Gastroesophageal sphincter (tissue), 4 donors: Measurements from ENCODE around the gene FLRT2. TPM values are rescaled to one million over a fixed set of nuclear protein-coding genes. Genes with fewer than 3 reads are reported as not detected.

Experiments used
- ATAC-seq: fragments of 150-250 bp; one replicate; pipeline ENCODE4 v1.9.1; 2016; ENCODE audit warnings: mild to moderate bottlenecking, moderate library complexity
- H3K27ac ChIP-seq, 4 donors: fragments of 200-600 bp; sonication (generic) in 3 of 4; 1 replicate in 3 of 4; 2 replicates in 1 of 4; pipeline ENCODE4 v1.5.1; 2016 to 2019
- H3K27me3 ChIP-seq: fragments of 200-600 bp; sonication (generic); one replicate; pipeline ENCODE4 v1.5.1; 2019
- H3K36me3 ChIP-seq, 2 donors: fragments of 200-600 bp; sonication (generic); one replicate each; pipeline ENCODE4 v1.5.1; 2019; ENCODE audit warnings: control low read depth in 1 of 2
- H3K4me1 ChIP-seq, 3 donors: fragments of 200-600 bp; sonication (generic); 1 replicate in 2 of 3; 2 replicates in 1 of 3; pipeline ENCODE4 v1.5.1; 2016 to 2019; ENCODE audit warnings: control low read depth in 2 of 3
- H3K4me3 ChIP-seq, 2 donors: fragments of 200-600 bp; sonication (generic); one replicate each; pipeline ENCODE4 v1.5.1; 2019; ENCODE audit warnings: mild to moderate bottlenecking in 1 of 2, moderate library complexity in 1 of 2
- H3K9me3 ChIP-seq, 3 donors: fragments of 200-600 bp; sonication (generic); one replicate each; pipeline ENCODE4 v1.5.1; 2017 to 2019; ENCODE audit warnings: control low read depth in 2 of 3
- CTCF ChIP-seq, 4 experiments: fragments of 200-600 bp in 2 of 4; fragments of 450-650 bp in 2 of 4; sonication (generic) in 1 of 4; IDR thresholded peaks; one replicate each; pipeline ENCODE4 v1.5.1; 2017 to 2019; ENCODE audit warnings: antibody characterized with exemption in 4 of 4, mild to moderate bottlenecking in 2 of 4, moderate library complexity in 2 of 4
- EP300 ChIP-seq: sonication (generic); formaldehyde crosslinking; IDR thresholded peaks from one replicate; pipeline ENCODE4 v1.6.1; 2017; ENCODE audit warnings: antibody characterized with exemption, mild to moderate bottlenecking
- POLR2A ChIP-seq, 2 donors: fragments of 450-650 bp; IDR thresholded peaks; one replicate each; pipeline ENCODE4 v1.6.1; 2017; ENCODE audit warnings: antibody characterized with exemption in 2 of 2, mild to moderate bottlenecking in 2 of 2, moderate library complexity in 1 of 2
- POLR2AphosphoS5 ChIP-seq: sonication (generic); formaldehyde crosslinking; IDR thresholded peaks from one replicate; pipeline ENCODE4 v1.6.1; 2017; ENCODE audit warnings: antibody characterized with exemption
- WGBS, 2 donors: methylation state at CpG; one replicate each; pipeline ENCODE4 v1.1.5; 2018; ENCODE audit warnings: low coverage in 1 of 2; 5-methylcytosine and 5-hydroxymethylcytosine counted together
- total RNA-seq, 4 donors: library from RNA; depleted of rRNA; stranded (reverse); fragments of >200 nt; gene quantifications; one replicate each; pipeline ENCODE4 v1.1.0, GENCODE V29; 2016

FLRT2 gene
- total RNA-seq, 4 donors from 2014 or later, result 9.2 to 30.8 (median 16.4) TPM

DNA sequence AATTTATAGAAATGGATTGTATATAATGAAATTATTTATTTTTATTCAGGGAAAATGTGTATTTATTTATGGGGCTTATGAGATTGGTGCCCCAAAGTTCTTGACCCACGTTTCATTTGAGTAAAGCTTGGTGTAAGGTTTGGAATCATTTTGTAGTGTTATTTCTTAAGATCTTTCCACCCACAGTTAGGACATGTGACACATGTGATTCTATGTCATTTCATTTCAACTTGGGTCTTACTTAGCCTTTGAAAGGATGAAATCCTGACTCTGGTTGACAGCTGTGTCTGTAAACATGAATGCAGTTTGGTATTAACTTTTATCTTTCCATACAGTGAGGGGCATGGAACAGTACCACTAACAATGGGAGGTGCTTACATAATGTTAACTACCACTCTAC is 51.7 kb downstream of the FLRT2 start:
- Histone ChIP-seq H3K36me3 (no peaks in the 10 kb centered on the region), H3K27me3 (no peaks in the 10 kb centered on the region), H3K9me3 (no peaks in the 10 kb centered on the region), H3K4me3 (no peak overlapping the region), H3K4me1 (peaks cover 0 to 8% (median 0%) of the 10 kb centered on the region in 3 donors), H3K27ac (no peak overlapping the region)
- 63 to 75% methylated on average over 1 of the region's 1 CpG for WGBS, 2 donors
- ATAC-seq, result no peak
- TF ChIP-seq POLR2AphosphoS5, result no peak
- no peak for TF ChIP-seq POLR2A (IDR thresholded peaks at IDR 0.05)
- TF ChIP-seq CTCF (IDR thresholded peaks at IDR 0.05), result no peak
- TF ChIP-seq EP300, result no peak

DNA sequence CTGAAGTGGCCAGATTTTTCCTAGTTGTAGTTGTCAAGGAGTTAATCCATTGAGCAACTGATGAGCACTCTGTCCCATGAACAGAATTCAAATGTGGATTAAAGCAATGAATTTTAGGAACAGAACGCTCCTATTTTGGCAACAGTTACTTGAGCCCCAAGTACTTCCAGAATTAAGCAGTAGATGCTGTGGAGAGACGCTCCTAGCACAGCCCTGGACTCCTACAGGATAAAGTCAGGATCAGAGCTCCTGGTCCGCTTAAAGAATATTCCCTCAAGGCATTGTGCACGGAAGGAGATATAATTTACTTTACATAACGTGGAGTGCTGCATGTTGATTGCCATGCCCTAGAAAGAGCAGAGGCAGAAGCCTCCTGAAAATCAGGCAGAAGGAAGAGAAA is 53.4 kb downstream of the FLRT2 start:
- peaks cover 0 to 8% (median 0%) of the 10 kb centered on the region in 3 donors for H3K4me1 ChIP-seq
- 44 to 69% methylated on average over 5 of the region's 5 CpGs for WGBS, 2 donors
- TF ChIP-seq POLR2A (IDR thresholded peaks at IDR 0.05) (no peak), POLR2AphosphoS5 (no peak), EP300 (no peak), CTCF (IDR thresholded peaks at IDR 0.05) (no peak)
- no peaks in the 10 kb centered on the region for H3K27me3 ChIP-seq
- ATAC-seq, result no peak
- H3K9me3 ChIP-seq, result no peaks in the 10 kb centered on the region
- H3K36me3 ChIP-seq, result no peaks in the 10 kb centered on the region
- H3K4me3 ChIP-seq, result no peak overlapping the region
- no peak overlapping the region for H3K27ac ChIP-seq

DNA sequence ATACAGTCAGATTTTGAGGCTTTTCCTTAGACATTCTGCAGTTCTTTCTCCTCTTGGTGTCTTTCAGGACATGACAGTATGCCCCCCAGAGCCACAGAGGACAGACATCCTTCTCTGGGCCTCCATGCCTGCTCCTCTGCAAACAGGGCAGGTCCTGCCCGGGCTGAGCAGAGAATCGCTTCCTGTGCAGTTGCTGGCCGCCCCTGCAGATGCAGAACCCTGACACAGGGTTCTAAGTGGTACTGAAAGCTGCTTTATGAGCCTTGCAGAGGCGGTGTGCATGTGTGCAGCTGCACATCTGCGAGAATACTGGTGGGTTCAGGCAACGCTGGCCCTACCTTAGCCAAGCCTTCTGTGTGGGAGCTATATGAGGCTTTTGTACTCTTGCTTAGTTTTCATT is 54.5 kb downstream of the FLRT2 start:
- H3K27me3 ChIP-seq, result no peaks in the 10 kb centered on the region
- ATAC-seq, result no peak
- 87 to 93% methylated on average over 2 to 3 of the region's 6 CpGs for WGBS, 2 donors
- no peaks in the 10 kb centered on the region for H3K36me3 ChIP-seq
- H3K27ac ChIP-seq, result no peak overlapping the region
- TF ChIP-seq CTCF (IDR thresholded peaks at IDR 0.05), result no peak
- H3K4me3 ChIP-seq, result no peak overlapping the region
- peaks cover 0 to 8% (median 0%) of the 10 kb centered on the region in 3 donors for H3K4me1 ChIP-seq
- H3K9me3 ChIP-seq, result peaks cover 0 to 2% (median 0%) of the 10 kb centered on the region in 3 donors

GRCh38 chr14:85587151-85587711 is 57.3 kb downstream of the FLRT2 start:
- no peak for ATAC-seq
- no peaks in the 10 kb centered on the region for H3K36me3 ChIP-seq
- H3K4me1 ChIP-seq, result peaks cover 0 to 8% (median 0%) of the 10 kb centered on the region in 3 donors
- WGBS, 2 donors, result 82 to 83% methylated on average over 6 of the region's 6 CpGs
- H3K9me3 ChIP-seq, result peaks cover 0 to 9% (median 0%) of the 10 kb centered on the region in 3 donors
- TF ChIP-seq EP300 (no peak), POLR2AphosphoS5 (no peak), CTCF (IDR thresholded peaks at IDR 0.05) (no peak), POLR2A (IDR thresholded peaks at IDR 0.05) (no peak)
- H3K27ac ChIP-seq, result no peak overlapping the region
- no peaks in the 10 kb centered on the region for H3K27me3 ChIP-seq
- H3K4me3 ChIP-seq, result no peak overlapping the region

- H3K27me3 ChIP-seq, result no peaks in the 10 kb centered on the region
- H3K36me3 ChIP-seq, result no peaks in the 10 kb centered on the region
- no peak overlapping the region for H3K4me3 ChIP-seq
- no peaks in the 10 kb centered on the region for H3K4me1 ChIP-seq
- ATAC-seq, result no peak
- no peak overlapping the region for H3K27ac ChIP-seq
- peaks cover 0 to 9% (median 0%) of the 10 kb centered on the region in 3 donors for H3K9me3 ChIP-seq
- TF ChIP-seq POLR2A (IDR thresholded peaks at IDR 0.05) (no peak), POLR2AphosphoS5 (no peak), CTCF (IDR thresholded peaks at IDR 0.05) (no peak), EP300 (no peak)
Observed at GRCh38 chr14:85590784-85591183, 60.8 kb downstream of the FLRT2 start.
